ENCODE measurements around the gene SLC16A2.
A peak's percentile ranks its signal among the peaks of the same experiment; 100 is the strongest.

The SLC16A2 gene

GRCh38 chrX:74421740-74422352 is 553 bp downstream of the SLC16A2 start:
- Histone ChIP-seq H3K9ac (ENCODE audit: low read depth, low read length) (peak overlapping the region; percentile 78; the same call in 1 of the 2 replicates), H3K36me3 (ENCODE audit: insufficient read depth, low read depth, low read length) (no peaks in the 10 kb centered on the region), H3K4me3 (ENCODE audit: low read length) (peak overlapping the region; percentile 65), H3K4me1 (ENCODE audit: insufficient read depth, low read length) (no peaks in the 10 kb centered on the region; the same call in 1 of the 2 replicates), H3K27me3 (ENCODE audit: insufficient read depth, low read length) (peaks cover 23% of the 10 kb centered on the region), H3K27ac (ENCODE audit: low read length) (no peak overlapping the region), H3K9me3 (ENCODE audit: insufficient read depth, low read depth, low read length) (no peaks in the 10 kb centered on the region)

- Histone ChIP-seq H3K36me3 (ENCODE audit: insufficient read depth, low read depth, low read length) (no peaks in the 10 kb centered on the region), H3K27me3 (ENCODE audit: insufficient read depth, low read length) (peaks cover 23% of the 10 kb centered on the region), H3K4me3 (ENCODE audit: low read length) (peak overlapping the region; percentile 65), H3K9me3 (ENCODE audit: insufficient read depth, low read depth, low read length) (no peaks in the 10 kb centered on the region), H3K4me1 (ENCODE audit: insufficient read depth, low read length) (no peaks in the 10 kb centered on the region; the same call in 1 of the 2 replicates), H3K27ac (ENCODE audit: low read length) (peak overlapping the region; percentile 71), H3K9ac (ENCODE audit: low read depth, low read length) (peak overlapping the region; percentile 78; the same call in 1 of the 2 replicates)
Observed at GRCh38 chrX:74422576-74423288, 1.4 kb downstream of the SLC16A2 start.

GRCh38 chrX:74423289-74423998 is 2.2 kb downstream of the SLC16A2 start:
- H3K9ac ChIP-seq (ENCODE audit: low read depth, low read length), result peak overlapping the region; percentile 78; the same call in 1 of the 2 replicates
- no peak overlapping the region for H3K27ac ChIP-seq (ENCODE audit: low read length)
- H3K4me1 ChIP-seq (ENCODE audit: insufficient read depth, low read length), result no peaks in the 10 kb centered on the region; the same call in 1 of the 2 replicates
- H3K9me3 ChIP-seq (ENCODE audit: insufficient read depth, low read depth, low read length), result no peaks in the 10 kb centered on the region
- H3K36me3 ChIP-seq (ENCODE audit: insufficient read depth, low read depth, low read length), result no peaks in the 10 kb centered on the region
- peak overlapping the region; percentile 65; the same call in 1 of the 2 replicates for H3K4me3 ChIP-seq (ENCODE audit: low read length)
- H3K27me3 ChIP-seq (ENCODE audit: insufficient read depth, low read length), result peaks cover 18% of the 10 kb centered on the region; the same call in 1 of the 2 replicates

- no peaks in the 10 kb centered on the region for H3K9me3 ChIP-seq (ENCODE audit: insufficient read depth, low read depth, low read length)
- no peak overlapping the region for H3K9ac ChIP-seq (ENCODE audit: low read depth, low read length)
- no peaks in the 10 kb centered on the region for H3K36me3 ChIP-seq (ENCODE audit: insufficient read depth, low read depth, low read length)
- no peak overlapping the region for H3K4me3 ChIP-seq (ENCODE audit: low read length)
- peaks cover 6% of the 10 kb centered on the region; the same call in 1 of the 2 replicates for H3K27me3 ChIP-seq (ENCODE audit: insufficient read depth, low read length)
- H3K27ac ChIP-seq (ENCODE audit: low read length), result no peak overlapping the region
- no peaks in the 10 kb centered on the region; the same call in 1 of the 2 replicates for H3K4me1 ChIP-seq (ENCODE audit: insufficient read depth, low read length)
Observed at GRCh38 chrX:74426071-74426470, 4.8 kb downstream of the SLC16A2 start.

GRCh38 chrX:74426615-74427014 is 5.3 kb downstream of the SLC16A2 start:
- H3K36me3 ChIP-seq (ENCODE audit: insufficient read depth, low read depth, low read length), result no peaks in the 10 kb centered on the region
- no peak overlapping the region for H3K9ac ChIP-seq (ENCODE audit: low read depth, low read length)
- H3K4me3 ChIP-seq (ENCODE audit: low read length), result no peak overlapping the region
- H3K27ac ChIP-seq (ENCODE audit: low read length), result no peak overlapping the region
- H3K4me1 ChIP-seq (ENCODE audit: insufficient read depth, low read length), result no peaks in the 10 kb centered on the region; the same call in 1 of the 2 replicates
- peaks cover 6% of the 10 kb centered on the region; the same call in 1 of the 2 replicates for H3K27me3 ChIP-seq (ENCODE audit: insufficient read depth, low read length)
- H3K9me3 ChIP-seq (ENCODE audit: insufficient read depth, low read depth, low read length), result no peaks in the 10 kb centered on the region

GRCh38 chrX:74431797-74432196 is 10.5 kb downstream of the SLC16A2 start:
- no peaks in the 10 kb centered on the region for H3K27me3 ChIP-seq (ENCODE audit: insufficient read depth, low read length)
- H3K9me3 ChIP-seq (ENCODE audit: insufficient read depth, low read depth, low read length), result no peaks in the 10 kb centered on the region
- no peak overlapping the region; the same call in 1 of the 2 replicates for H3K4me3 ChIP-seq (ENCODE audit: low read length)
- peaks cover 7% of the 10 kb centered on the region for H3K4me1 ChIP-seq (ENCODE audit: insufficient read depth, low read length)
- H3K27ac ChIP-seq (ENCODE audit: low read length), result no peak overlapping the region
- H3K36me3 ChIP-seq (ENCODE audit: insufficient read depth, low read depth, low read length), result no peaks in the 10 kb centered on the region
- H3K9ac ChIP-seq (ENCODE audit: low read depth, low read length), result peak overlapping the region; percentile 58; the same call in 1 of the 2 replicates

- no peaks in the 10 kb centered on the region for H3K36me3 ChIP-seq (ENCODE audit: insufficient read depth, low read depth, low read length)
- no peak overlapping the region for H3K4me3 ChIP-seq (ENCODE audit: low read length)
- H3K9me3 ChIP-seq (ENCODE audit: insufficient read depth, low read depth, low read length), result no peaks in the 10 kb centered on the region
- H3K4me1 ChIP-seq (ENCODE audit: insufficient read depth, low read length), result peaks cover 7% of the 10 kb centered on the region
- no peak overlapping the region for H3K27ac ChIP-seq (ENCODE audit: low read length)
- H3K9ac ChIP-seq (ENCODE audit: low read depth, low read length), result no peak overlapping the region
- no peaks in the 10 kb centered on the region for H3K27me3 ChIP-seq (ENCODE audit: insufficient read depth, low read length)
Observed at GRCh38 chrX:74434336-74434735, 13.0 kb downstream of the SLC16A2 start.

GRCh38 chrX:74437530-74437929 is 16.2 kb downstream of the SLC16A2 start:
- no peak overlapping the region for H3K9ac ChIP-seq (ENCODE audit: low read depth, low read length)
- H3K27ac ChIP-seq (ENCODE audit: low read length), result no peak overlapping the region
- peaks cover under 1% of the 10 kb centered on the region; the same call in 1 of the 2 replicates for H3K4me1 ChIP-seq (ENCODE audit: insufficient read depth, low read length)
- H3K4me3 ChIP-seq (ENCODE audit: low read length), result no peak overlapping the region
- no peaks in the 10 kb centered on the region for H3K36me3 ChIP-seq (ENCODE audit: insufficient read depth, low read depth, low read length)
- no peaks in the 10 kb centered on the region for H3K27me3 ChIP-seq (ENCODE audit: insufficient read depth, low read length)
- no peaks in the 10 kb centered on the region for H3K9me3 ChIP-seq (ENCODE audit: insufficient read depth, low read depth, low read length)

GRCh38 chrX:74438764-74439163 is 17.5 kb downstream of the SLC16A2 start:
- H3K4me1 ChIP-seq (ENCODE audit: insufficient read depth, low read length), result no peaks in the 10 kb centered on the region
- H3K4me3 ChIP-seq (ENCODE audit: low read length), result no peak overlapping the region
- H3K27me3 ChIP-seq (ENCODE audit: insufficient read depth, low read length), result no peaks in the 10 kb centered on the region
- H3K27ac ChIP-seq (ENCODE audit: low read length), result no peak overlapping the region
- no peak overlapping the region for H3K9ac ChIP-seq (ENCODE audit: low read depth, low read length)
- no peaks in the 10 kb centered on the region for H3K36me3 ChIP-seq (ENCODE audit: insufficient read depth, low read depth, low read length)
- H3K9me3 ChIP-seq (ENCODE audit: insufficient read depth, low read depth, low read length), result no peaks in the 10 kb centered on the region

- Histone ChIP-seq H3K9me3 (ENCODE audit: insufficient read depth, low read depth, low read length) (no peaks in the 10 kb centered on the region), H3K9ac (ENCODE audit: low read depth, low read length) (no peak overlapping the region), H3K36me3 (ENCODE audit: insufficient read depth, low read depth, low read length) (no peaks in the 10 kb centered on the region), H3K4me3 (ENCODE audit: low read length) (no peak overlapping the region), H3K27me3 (ENCODE audit: insufficient read depth, low read length) (no peaks in the 10 kb centered on the region), H3K27ac (ENCODE audit: low read length) (no peak overlapping the region), H3K4me1 (ENCODE audit: insufficient read depth, low read length) (no peaks in the 10 kb centered on the region)
Observed at GRCh38 chrX:74445099-74445498, 23.8 kb downstream of the SLC16A2 start.

- Histone ChIP-seq H3K9me3 (ENCODE audit: insufficient read depth, low read depth, low read length) (no peaks in the 10 kb centered on the region), H3K4me3 (ENCODE audit: low read length) (no peak overlapping the region), H3K27me3 (ENCODE audit: insufficient read depth, low read length) (no peaks in the 10 kb centered on the region), H3K36me3 (ENCODE audit: insufficient read depth, low read depth, low read length) (no peaks in the 10 kb centered on the region), H3K9ac (ENCODE audit: low read depth, low read length) (no peak overlapping the region), H3K27ac (ENCODE audit: low read length) (no peak overlapping the region), H3K4me1 (ENCODE audit: insufficient read depth, low read length) (no peaks in the 10 kb centered on the region)
Observed at GRCh38 chrX:74446876-74447275, 25.6 kb downstream of the SLC16A2 start.

Data from iPS-20b (cell line).